ENCODE measurements around the gene DAAM2.

Gene DAAM2

GRCh38 chr6:39756582-39756981, 35.6 kb upstream of the DAAM2 start:
- H3K4me2 ChIP-seq (ENCODE audit: low read depth, low read length, poor library complexity, severe bottlenecking) = no peak overlapping the region
- no peak overlapping the region for H2AFZ ChIP-seq (ENCODE audit: low read length)
- H3K36me3 ChIP-seq (ENCODE audit: insufficient read depth, low read length) = no peaks in the 10 kb centered on the region
- H4K20me1 ChIP-seq (ENCODE audit: insufficient read depth, low read length, poor library complexity, severe bottlenecking) = no peaks in the 10 kb centered on the region
- H3K4me1 ChIP-seq (ENCODE audit: insufficient read depth, low read length, poor library complexity, severe bottlenecking) = no peaks in the 10 kb centered on the region
- no peaks in the 10 kb centered on the region for H3K9me2 ChIP-seq (replicated peaks; ENCODE audit: low read depth, low read length)
- H3K79me2 ChIP-seq (ENCODE audit: insufficient read depth, low read length) = no peaks in the 10 kb centered on the region
- H3K9me3 ChIP-seq (ENCODE audit: insufficient read depth, low read depth, low read length) = no peaks in the 10 kb centered on the region
- H3K9ac ChIP-seq (ENCODE audit: low read depth, low read length, poor library complexity, severe bottlenecking) = no peak overlapping the region
- H3K4me3 ChIP-seq (ENCODE audit: low read length, poor library complexity, severe bottlenecking) = no peak overlapping the region
- H3F3A ChIP-seq (ENCODE audit: low read depth) = no peaks in the 10 kb centered on the region
- TF ChIP-seq CTCF (conservative IDR thresholded peaks at IDR 0.05; ENCODE audit: low read length) (no peak), EZH2phosphoT487 (IDR thresholded peaks at IDR 0.05; ENCODE audit: borderline replicate concordance) (no peak)
- H3K27me3 ChIP-seq (ENCODE audit: insufficient read depth, low read length, poor library complexity, severe bottlenecking) = no peaks in the 10 kb centered on the region

- TF ChIP-seq EZH2phosphoT487 (IDR thresholded peaks at IDR 0.05; ENCODE audit: borderline replicate concordance) (no peak), CTCF (conservative IDR thresholded peaks at IDR 0.05; ENCODE audit: low read length) (no peak)
- H3K4me1 ChIP-seq (ENCODE audit: insufficient read depth, low read length, poor library complexity, severe bottlenecking) = no peaks in the 10 kb centered on the region
- no peak overlapping the region for H2AFZ ChIP-seq (ENCODE audit: low read length)
Measured at GRCh38 chr6:39758905-39759605, 33.1 kb upstream of the DAAM2 start.

GRCh38 chr6:39760226-39760952, 31.8 kb upstream of the DAAM2 start:
- no peak overlapping the region for H3K4me2 ChIP-seq (ENCODE audit: low read depth, low read length, poor library complexity, severe bottlenecking)
- H4K20me1 ChIP-seq (ENCODE audit: insufficient read depth, low read length, poor library complexity, severe bottlenecking) = no peaks in the 10 kb centered on the region

More at GRCh38 chr6:39758905-39759605, 33.1 kb upstream of the DAAM2 start:
- Histone ChIP-seq H3F3A (ENCODE audit: low read depth) (no peaks in the 10 kb centered on the region), H3K27me3 (ENCODE audit: insufficient read depth, low read length, poor library complexity, severe bottlenecking) (no peaks in the 10 kb centered on the region), H3K36me3 (ENCODE audit: insufficient read depth, low read length) (no peaks in the 10 kb centered on the region), H3K4me2 (ENCODE audit: low read depth, low read length, poor library complexity, severe bottlenecking) (no peak overlapping the region), H3K9ac (ENCODE audit: low read depth, low read length, poor library complexity, severe bottlenecking) (no peak overlapping the region), H3K9me2 (replicated peaks; ENCODE audit: low read depth, low read length) (no peaks in the 10 kb centered on the region), H3K79me2 (ENCODE audit: insufficient read depth, low read length) (no peaks in the 10 kb centered on the region), H3K4me3 (ENCODE audit: low read length, poor library complexity, severe bottlenecking) (no peak overlapping the region), H3K9me3 (ENCODE audit: insufficient read depth, low read depth, low read length) (no peaks in the 10 kb centered on the region), H4K20me1 (ENCODE audit: insufficient read depth, low read length, poor library complexity, severe bottlenecking) (no peaks in the 10 kb centered on the region)

More at GRCh38 chr6:39760226-39760952, 31.8 kb upstream of the DAAM2 start:
- H3K9ac ChIP-seq (ENCODE audit: low read depth, low read length, poor library complexity, severe bottlenecking) = no peak overlapping the region
- H3K9me3 ChIP-seq (ENCODE audit: insufficient read depth, low read depth, low read length) = no peaks in the 10 kb centered on the region
- no peaks in the 10 kb centered on the region for H3K27me3 ChIP-seq (ENCODE audit: insufficient read depth, low read length, poor library complexity, severe bottlenecking)
- no peak overlapping the region for H3K4me3 ChIP-seq (ENCODE audit: low read length, poor library complexity, severe bottlenecking)
- no peaks in the 10 kb centered on the region for H3K4me1 ChIP-seq (ENCODE audit: insufficient read depth, low read length, poor library complexity, severe bottlenecking)
- no peaks in the 10 kb centered on the region for H3K9me2 ChIP-seq (replicated peaks; ENCODE audit: low read depth, low read length)
- no peaks in the 10 kb centered on the region for H3K79me2 ChIP-seq (ENCODE audit: insufficient read depth, low read length)
- no peak overlapping the region for H2AFZ ChIP-seq (ENCODE audit: low read length)
- H3K36me3 ChIP-seq (ENCODE audit: insufficient read depth, low read length) = no peaks in the 10 kb centered on the region
- TF ChIP-seq EZH2phosphoT487 (IDR thresholded peaks at IDR 0.05; ENCODE audit: borderline replicate concordance) (no peak), CTCF (conservative IDR thresholded peaks at IDR 0.05; ENCODE audit: low read length) (no peak)
- H3F3A ChIP-seq (ENCODE audit: low read depth) = no peaks in the 10 kb centered on the region

Data from Loucy (cell line).